T-cell (primary cell): ENCODE data around the gene FHIT. TPM values are rescaled to one million over a fixed set of nuclear protein-coding genes. Genes with fewer than 3 reads are reported as not detected.
A peak's percentile ranks its signal among the peaks of the same experiment; 100 is the strongest.

Experiments used
- ATAC-seq, 4 experiments: fragments of 200-7000 bp in 3 of 4; fragments of 150-1000 bp in 1 of 4; cut with Tn5 transposase; replicated peaks in 1 of 4; 1 replicate in 3 of 4; 2 replicates in 1 of 4; pipeline ENCODE4 v1.10.0; 2021; ENCODE audit warnings: moderate library complexity in 3 of 4, mild to moderate bottlenecking in 2 of 4, moderate number of reproducible peaks in 1 of 4
- CTCF ChIA-PET, 2 donors: fragments of 300-600 bp; sonication (Branson Sonifier 250); formaldehyde crosslinking; loops; one replicate each; lab custom pipeline; 2022; ENCODE audit warnings: antibody characterized with exemption in 2 of 2; lab: Charles Lee
- POLR2A ChIA-PET, 2 donors: fragments of 300-600 bp; sonication (Branson Sonifier 250); formaldehyde crosslinking; loops; one replicate each; lab custom pipeline; 2022; ENCODE audit warnings: antibody characterized with exemption in 2 of 2; lab: Charles Lee
- DNase-seq, 35 experiments: peaks; one replicate each; pipeline versions ENCODE4 v3.0.0 to v3.0.0-alpha.2; 2013 to 2023
- H3K27ac ChIP-seq: one replicate; pipeline ENCODE4 v1.5.1; 2013; ENCODE audit warnings: low read length
- H3K27me3 ChIP-seq, 2 experiments: replicated peaks in 1 of 2; 1 replicate in 1 of 2; 2 replicates in 1 of 2; pipeline versions ENCODE4 v1.6.1 to v1.7.0; 2013; ENCODE audit warnings: low read length in 1 of 2, mixed read lengths in 1 of 2; ENCODE audit not compliant: control insufficient read depth in 2 of 2, insufficient read depth in 2 of 2; ENCODE audit errors: extremely low read depth in 1 of 2
- H3K36me3 ChIP-seq, 2 donors: 1 replicate in 1 of 2; 2 replicates in 1 of 2; pipeline versions ENCODE4 v1.6.1 to v1.7.0; 2013; ENCODE audit warnings: low read length in 1 of 2; ENCODE audit not compliant: control insufficient read depth in 2 of 2, insufficient read depth in 1 of 2; ENCODE audit errors: extremely low read depth in 1 of 2
- H3K4me1 ChIP-seq, 2 experiments: 1 replicate in 1 of 2; 2 replicates in 1 of 2; pipeline versions ENCODE4 v1.6.1 to v1.7.0; 2013; ENCODE audit warnings: low read length in 2 of 2, mixed read lengths in 1 of 2; ENCODE audit not compliant: insufficient read depth in 2 of 2, control insufficient read depth in 1 of 2; ENCODE audit errors: extremely low read depth in 1 of 2
- H3K4me3 ChIP-seq, 2 donors: 1 replicate in 1 of 2; 2 replicates in 1 of 2; pipeline versions ENCODE4 v1.5.1 to v1.7.0; 2013; ENCODE audit warnings: mild to moderate bottlenecking in 2 of 2, low read length in 1 of 2, moderate library complexity in 1 of 2; ENCODE audit not compliant: control insufficient read depth in 1 of 2; ENCODE audit errors: extremely low read depth in 1 of 2
- H3K9me3 ChIP-seq: 2 replicates; pipeline ENCODE4 v1.7.0; 2013
- H3K27ac Mint-ChIP-seq, 2 donors: one replicate each; pipeline ENCODE4 v1.8.0; 2020 to 2021; ENCODE audit warnings: mild to moderate bottlenecking in 2 of 2, mixed read lengths in 2 of 2
- H3K27me3 Mint-ChIP-seq, 2 donors: one replicate each; pipeline ENCODE4 v1.8.0; 2021 to 2022; ENCODE audit warnings: mixed read lengths in 2 of 2
- H3K36me3 Mint-ChIP-seq: one replicate; pipeline ENCODE4 v1.8.0; 2021; ENCODE audit warnings: mixed read lengths
- H3K4me1 Mint-ChIP-seq, 3 donors: one replicate each; pipeline ENCODE4 v1.8.0; 2020 to 2022; ENCODE audit warnings: mixed read lengths in 3 of 3, mild to moderate bottlenecking in 1 of 3
- H3K4me3 Mint-ChIP-seq, 3 donors: one replicate each; pipeline ENCODE4 v1.8.0; 2020 to 2022; ENCODE audit warnings: mild to moderate bottlenecking in 3 of 3, mixed read lengths in 3 of 3, moderate library complexity in 3 of 3
- H3K9me3 Mint-ChIP-seq, 3 donors: one replicate each; pipeline ENCODE4 v1.8.0; 2020 to 2022; ENCODE audit warnings: mixed read lengths in 3 of 3
- WGBS: methylation state at CpG from one replicate; pipeline ENCODE4 v1.1.5; 2013; ENCODE audit warnings: missing lambda C conversion rate; ENCODE audit not compliant: insufficient coverage; 5-methylcytosine and 5-hydroxymethylcytosine counted together
- total RNA-seq, 35 experiments: library from RNA in 6 of 35; stranded (reverse) in 6 of 35; fragments of 120-200 nt in 1 of 35; gene quantifications; one replicate each; pipeline versions ENCODE4 v1.2.1 to v1.2.4 and lab custom pipeline; 2013 to 2026

The FHIT gene
- total RNA-seq, 5 donors from 2014 or later (not counting 1 experiment from before 2014, with no cell fraction given), result 33.1 to 197 (median 78.3) TPM

DNA sequence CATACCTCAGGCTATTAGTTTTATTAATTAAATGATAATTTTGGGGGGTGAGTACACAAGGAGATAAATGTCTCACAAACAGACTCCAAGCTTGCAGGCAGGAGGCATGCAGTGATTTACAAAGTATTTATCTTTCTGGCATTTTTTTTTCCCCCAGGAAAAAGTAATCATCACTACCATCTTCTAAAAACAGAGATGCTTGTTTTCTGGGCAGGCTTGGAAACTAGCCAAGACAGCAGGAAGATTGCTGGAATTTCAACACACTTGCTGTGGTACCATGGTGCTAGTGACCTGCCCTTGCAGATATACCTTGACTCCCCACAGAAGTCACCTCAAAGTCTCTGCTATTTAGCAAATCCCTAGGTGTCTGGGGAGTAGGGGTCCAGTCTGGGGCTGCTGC, 1468.6 kb downstream of the FHIT start:
- POLR2A ChIA-PET, result no interaction called here
- Histone ChIP-seq H3K4me3 (no peak overlapping the region), H3K4me1 (peaks cover 0 to 11% of the 10 kb centered on the region in 2 experiments), H3K9me3 (no peaks in the 10 kb centered on the region), H3K27me3 (no peaks in the 10 kb centered on the region), H3K36me3 (no peaks in the 10 kb centered on the region), H3K27ac (no peak overlapping the region)
- no peak for ATAC-seq
- DNase-seq, result no peak
- no peaks in the 10 kb centered on the region for H3K27me3 Mint-ChIP-seq
- peaks cover 34 to 48% (median 34%) of the 10 kb centered on the region in 3 donors for H3K4me1 Mint-ChIP-seq
- no peak overlapping the region for H3K4me3 Mint-ChIP-seq
- no peaks in the 10 kb centered on the region for H3K9me3 Mint-ChIP-seq
- CTCF ChIA-PET, result interaction anchor here in 1 of 2 donors (1.5 kb wide), 1 partner anchor 10 kb away, joined by 5 read pairs; no protein-coding TSS in a partner anchor
- H3K36me3 Mint-ChIP-seq, result peaks cover 46% of the 10 kb centered on the region
- H3K27ac Mint-ChIP-seq, result no peak overlapping the region

DNA sequence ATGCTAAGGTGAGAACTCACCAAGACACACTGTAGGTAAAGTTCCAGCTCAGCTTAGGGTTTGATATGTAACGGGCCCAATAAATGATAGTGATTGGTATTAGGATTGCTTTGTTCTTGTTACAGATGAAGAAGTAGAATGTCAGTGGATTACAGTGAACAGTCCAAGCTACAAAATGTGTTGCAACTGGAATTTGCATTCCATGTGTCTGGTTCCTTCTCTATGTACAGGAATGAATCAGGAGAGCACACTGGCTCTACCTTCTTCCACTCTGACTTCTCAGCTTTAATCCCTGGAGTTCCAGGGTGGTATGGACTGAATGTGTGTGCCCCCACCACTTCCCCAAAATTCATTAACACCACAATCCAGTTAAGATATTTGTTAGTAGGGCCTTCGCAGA, 1471.0 kb downstream of the FHIT start:
- Mint-ChIP-seq H3K4me1 (peaks cover 43 to 65% (median 51%) of the 10 kb centered on the region in 3 donors), H3K27ac (no peak overlapping the region), H3K4me3 (no peak overlapping the region), H3K36me3 (peaks cover 30% of the 10 kb centered on the region), H3K27me3 (no peaks in the 10 kb centered on the region), H3K9me3 (no peaks in the 10 kb centered on the region)
- Histone ChIP-seq H3K9me3 (no peaks in the 10 kb centered on the region), H3K36me3 (no peaks in the 10 kb centered on the region), H3K4me3 (no peak overlapping the region), H3K27ac (no peak overlapping the region), H3K27me3 (no peaks in the 10 kb centered on the region), H3K4me1 (peaks cover 0 to 11% of the 10 kb centered on the region in 2 experiments)
- ChIA-PET CTCF (no interaction called here), POLR2A (no interaction called here)
- ATAC-seq, result no peak
- WGBS, result 100% methylated on average over 1 of the region's 2 CpGs
- no peak for DNase-seq

DNA sequence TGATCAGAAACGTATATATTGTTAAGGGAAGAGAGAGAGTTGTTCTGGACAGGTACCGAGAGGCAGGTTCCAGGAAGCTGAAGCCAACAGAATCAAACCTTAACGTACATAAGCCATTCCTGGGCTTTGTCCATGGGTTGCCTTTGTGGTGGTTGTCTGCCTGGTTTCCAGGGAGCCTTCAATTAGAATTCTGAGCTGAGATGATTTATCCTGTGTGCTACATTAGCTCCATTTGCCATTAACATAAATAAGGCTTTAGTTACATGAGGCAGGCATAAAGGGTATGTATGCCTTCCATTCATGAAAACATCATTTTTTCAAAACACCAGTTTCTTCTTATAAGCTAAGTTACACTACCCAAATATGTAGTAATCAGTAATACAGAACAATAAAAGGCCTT, 1472.0 kb downstream of the FHIT start:
- Histone ChIP-seq H3K27ac (no peak overlapping the region), H3K36me3 (no peaks in the 10 kb centered on the region), H3K4me1 (peaks cover 3 to 8% of the 10 kb centered on the region in 2 experiments), H3K9me3 (no peaks in the 10 kb centered on the region), H3K4me3 (no peak overlapping the region), H3K27me3 (no peaks in the 10 kb centered on the region)
- peaks cover 24% of the 10 kb centered on the region for H3K36me3 Mint-ChIP-seq
- DNase-seq (no peak), ATAC-seq (no peak)
- H3K27me3 Mint-ChIP-seq, result no peaks in the 10 kb centered on the region
- no peak overlapping the region for H3K4me3 Mint-ChIP-seq
- peaks cover 43 to 64% (median 50%) of the 10 kb centered on the region in 3 donors for H3K4me1 Mint-ChIP-seq
- H3K9me3 Mint-ChIP-seq, result no peaks in the 10 kb centered on the region
- no CpG with 5 or more reads among the region's 3 CpGs for WGBS
- CTCF ChIA-PET, result interaction anchor here in 1 of 2 donors (0.5 kb wide), 1 partner anchor 13 kb away, joined by 3 read pairs; no protein-coding TSS in a partner anchor
- POLR2A ChIA-PET, result no interaction called here
- H3K27ac Mint-ChIP-seq, result no peak overlapping the region

DNA sequence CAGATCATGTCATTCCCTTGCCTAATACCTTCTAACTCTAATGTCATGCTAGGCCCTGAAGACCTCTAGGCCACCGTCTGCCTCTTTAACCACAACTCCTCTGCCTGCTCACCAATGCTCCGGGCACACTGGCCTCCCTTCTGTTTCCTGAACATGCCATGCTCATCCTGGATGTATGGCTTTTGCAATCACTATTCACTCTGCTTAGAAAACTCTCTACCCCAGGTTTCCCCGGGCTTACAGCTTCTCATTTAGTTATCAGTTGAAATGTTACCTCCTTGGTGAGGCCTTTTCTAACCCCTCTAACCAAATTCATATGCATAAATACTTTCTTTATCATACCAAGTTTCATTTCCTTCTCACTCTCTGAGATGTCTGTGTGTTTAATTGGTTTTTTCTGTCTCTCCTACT, 1473.6 kb downstream of the FHIT start:
- Mint-ChIP-seq H3K36me3 (peaks cover 15% of the 10 kb centered on the region), H3K27me3 (no peaks in the 10 kb centered on the region), H3K9me3 (no peaks in the 10 kb centered on the region), H3K4me3 (no peak overlapping the region), H3K27ac (peak overlapping the region in 1 of 2 donors; percentile 33), H3K4me1 (peaks cover 46 to 68% (median 55%) of the 10 kb centered on the region in 3 donors)
- Histone ChIP-seq H3K27ac (no peak overlapping the region), H3K9me3 (no peaks in the 10 kb centered on the region), H3K36me3 (no peaks in the 10 kb centered on the region), H3K4me3 (no peak overlapping the region), H3K4me1 (peaks cover 11 to 15% of the 10 kb centered on the region in 2 experiments), H3K27me3 (no peaks in the 10 kb centered on the region)
- ChIA-PET POLR2A (no interaction called here), CTCF (interaction anchor here in 1 of 2 donors (0.6 kb wide), 1 partner anchor 8 kb away, joined by 3 read pairs; no protein-coding TSS in a partner anchor)
- DNase-seq (no peak), ATAC-seq (no peak)
- 45% methylated on average over 2 of the region's 3 CpGs for WGBS

DNA sequence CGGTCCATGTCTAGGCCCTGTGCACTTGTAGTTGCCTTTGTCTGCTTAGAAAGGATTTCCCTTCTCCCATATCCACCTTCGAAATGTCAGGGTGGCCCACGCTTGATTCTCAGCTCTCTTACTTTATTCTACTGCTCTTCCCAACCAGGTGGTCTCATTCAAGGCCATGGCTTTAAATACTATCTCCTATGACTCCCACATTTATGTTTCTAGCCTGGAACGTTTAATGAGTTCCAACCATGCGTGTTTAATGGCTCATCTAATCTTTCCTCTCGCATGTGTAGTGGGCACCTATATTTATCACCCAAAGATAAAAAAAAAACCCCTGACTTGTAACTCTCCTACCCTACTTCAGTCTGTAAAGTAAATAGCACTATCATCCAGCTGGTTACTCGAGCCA, 1474.2 kb downstream of the FHIT start:
- Histone ChIP-seq H3K27ac (no peak overlapping the region), H3K4me3 (no peak overlapping the region), H3K36me3 (no peaks in the 10 kb centered on the region), H3K4me1 (peaks cover 17 to 21% of the 10 kb centered on the region in 2 experiments), H3K9me3 (no peaks in the 10 kb centered on the region), H3K27me3 (no peaks in the 10 kb centered on the region)
- ChIA-PET CTCF (interaction anchor here in 1 of 2 donors (0.6 kb wide), 1 partner anchor 8 kb away, joined by 3 read pairs; no protein-coding TSS in a partner anchor), POLR2A (no interaction called here)
- ATAC-seq (no peak), DNase-seq (no peak)
- Mint-ChIP-seq H3K36me3 (peaks cover 11% of the 10 kb centered on the region), H3K4me3 (no peak overlapping the region), H3K4me1 (peaks cover 49 to 70% (median 61%) of the 10 kb centered on the region in 3 donors), H3K27ac (no peak overlapping the region), H3K27me3 (peaks cover 0 to 2% of the 10 kb centered on the region in 2 donors), H3K9me3 (no peaks in the 10 kb centered on the region)
- 98% methylated on average over 5 of the region's 7 CpGs for WGBS

DNA sequence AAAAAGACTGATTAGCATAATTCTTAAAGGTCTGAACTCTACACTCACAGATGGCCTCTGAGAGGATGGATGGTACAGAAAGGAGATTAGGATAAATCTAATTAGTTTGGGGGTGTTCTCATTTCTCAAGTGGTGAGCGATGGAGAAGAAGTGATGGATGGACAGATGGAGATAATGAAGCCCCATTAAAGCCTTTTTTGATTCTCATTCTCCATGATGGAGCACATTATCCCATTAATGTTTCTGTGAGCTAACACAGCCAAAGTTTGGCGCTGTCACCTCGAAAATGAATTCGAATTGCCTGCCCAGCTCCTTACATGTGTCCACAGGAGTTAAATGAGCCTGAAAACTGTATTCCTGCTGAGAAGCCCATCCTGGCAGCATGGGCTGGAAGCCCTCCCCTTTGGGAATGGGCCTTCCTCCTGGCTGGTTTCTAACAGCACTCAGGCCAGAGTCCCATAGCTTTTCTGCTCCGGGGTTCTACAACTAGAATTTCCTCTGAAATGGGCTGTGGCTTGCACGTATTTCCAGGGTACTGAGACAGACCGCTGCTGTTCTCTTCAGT, 1475.4 kb downstream of the FHIT start:
- H3K36me3 Mint-ChIP-seq, result peaks cover 10% of the 10 kb centered on the region
- no peaks in the 10 kb centered on the region for H3K9me3 Mint-ChIP-seq
- H3K27ac Mint-ChIP-seq, result no peak overlapping the region

More for the DNA sequence above, 1475.4 kb downstream of the FHIT start:
- DNase-seq (no peak), ATAC-seq (no peak)
- Mint-ChIP-seq H3K27me3 (peaks cover 0 to 4% of the 10 kb centered on the region in 2 donors), H3K4me1 (peaks cover 56 to 82% (median 70%) of the 10 kb centered on the region in 3 donors), H3K4me3 (no peak overlapping the region)
- 87% methylated on average over 6 of the region's 7 CpGs for WGBS
- Histone ChIP-seq H3K4me3 (no peak overlapping the region), H3K36me3 (no peaks in the 10 kb centered on the region), H3K9me3 (no peaks in the 10 kb centered on the region), H3K27ac (no peak overlapping the region), H3K27me3 (no peaks in the 10 kb centered on the region), H3K4me1 (peaks cover 25 to 29% of the 10 kb centered on the region in 2 experiments)
- POLR2A ChIA-PET, result no interaction called here
- CTCF ChIA-PET, result no interaction called here
